Endothelial cell of umbilical vein (primary cell): ENCODE data around the gene CACNB4. TPM values are rescaled to one million over a fixed set of nuclear protein-coding genes. Genes with fewer than 3 reads are reported as not detected.
"Not testable (repeated sequence)": the region's sequence is repeated elsewhere in the genome, so short reads cannot be mapped to it uniquely, and the experiment has no call there.

Experiments
- BruUV-seq: library from RNA; stranded (reverse); fragments of 400-500 nt; replicated peaks from 2 replicates; lab custom pipeline; 2021; lab: Mats Ljungman, UMichigan
- CTCF ChIA-PET: fragments of 300-600, 350-600 bp; sonication (Branson Sonifier 250); formaldehyde crosslinking; loops from one replicate; lab custom pipeline; 2021; ENCODE audit warnings: antibody characterized with exemption, inconsistent platforms; lab: Charles Lee
- POLR2A ChIA-PET: fragments of 300-600, 350-600 bp; sonication (Branson Sonifier 250); formaldehyde crosslinking; loops from one replicate; lab custom pipeline; 2021; ENCODE audit warnings: antibody characterized with exemption, inconsistent platforms; lab: Charles Lee
- DNase-seq: peaks from one replicate; pipeline ENCODE4 v3.0.0-alpha.2; 2011; ENCODE audit warnings: low read depth, low spot score
- FAIRE-seq: peaks from 2 replicates; lab custom pipeline; 2011; peaks lifted over from hg19 to GRCh38; lab: Jason Lieb, UNC
- H2AFZ ChIP-seq: 2 replicates; pipeline ENCODE4 v1.6.0; 2012; ENCODE audit warnings: low read depth, low read length, control low read depth, inconsistent platforms
- H3K27ac ChIP-seq: 2 replicates; pipeline ENCODE4 v1.5.1; 2011; ENCODE audit warnings: low read depth, mild to moderate bottlenecking, control low read depth, low read length, moderate library complexity; ENCODE audit not compliant: insufficient read depth
- H3K27me3 ChIP-seq, 2 experiments: 2 replicates each; pipeline versions ENCODE4 v1.6.0 to v1.6.1; 2011; ENCODE audit warnings: low read length in 2 of 2, mixed read lengths in 1 of 2; ENCODE audit not compliant: control insufficient read depth in 2 of 2, insufficient read depth in 2 of 2
- H3K36me3 ChIP-seq, 2 experiments: 2 replicates in 1 of 2; 3 replicates in 1 of 2; pipeline ENCODE4 v1.5.1; 2011; ENCODE audit warnings: low read length in 2 of 2, mild to moderate bottlenecking in 1 of 2, moderate library complexity in 1 of 2; ENCODE audit not compliant: control insufficient read depth in 2 of 2, insufficient read depth in 2 of 2; ENCODE audit errors: extremely low read depth in 1 of 2
- H3K4me1 ChIP-seq: 3 replicates; pipeline ENCODE4 v1.5.1; 2011; ENCODE audit warnings: mild to moderate bottlenecking, low read length; ENCODE audit not compliant: control insufficient read depth, insufficient read depth; ENCODE audit errors: extremely low read depth
- H3K4me2 ChIP-seq: 2 replicates; pipeline ENCODE4 v1.6.1; 2011; ENCODE audit warnings: low read length, control low read depth, mixed read lengths; ENCODE audit not compliant: insufficient read depth
- H3K4me3 ChIP-seq, 3 experiments: fragments of 200-600 bp in 1 of 3; sonication (generic), shearing (Covaris generic) in 1 of 3; replicated peaks in 1 of 3; 2 replicates each; pipeline ENCODE4 v1.5.1; 2011 to 2016; ENCODE audit warnings: control low read depth in 3 of 3, low read length in 3 of 3, mild to moderate bottlenecking in 2 of 3, inconsistent platforms in 1 of 3, low read depth in 1 of 3, moderate library complexity in 1 of 3; ENCODE audit not compliant: insufficient read depth in 1 of 3
- H3K79me2 ChIP-seq: 2 replicates; pipeline ENCODE4 v1.6.0; 2012; ENCODE audit warnings: low read length, inconsistent platforms; ENCODE audit not compliant: control insufficient read depth, insufficient read depth
- H3K9ac ChIP-seq: replicated peaks from 2 replicates; pipeline ENCODE3; 2011; ENCODE audit warnings: low read length, control low read depth; ENCODE audit not compliant: insufficient read depth; ENCODE audit errors: extremely low read depth
- H3K9me1 ChIP-seq: replicated peaks from 3 replicates; pipeline ENCODE4 v1.6.0; 2011; ENCODE audit warnings: mild to moderate bottlenecking, low read length; ENCODE audit not compliant: control insufficient read depth, insufficient read depth; ENCODE audit errors: extremely low read depth
- H3K9me3 ChIP-seq: replicated peaks from 2 replicates; pipeline ENCODE4 v1.5.1; 2012; ENCODE audit warnings: low read length, inconsistent platforms; ENCODE audit not compliant: control insufficient read depth, insufficient read depth
- H4K20me1 ChIP-seq: replicated peaks from 2 replicates; pipeline ENCODE3; 2011; ENCODE audit warnings: mild to moderate bottlenecking, low read length; ENCODE audit not compliant: control insufficient read depth, insufficient read depth; ENCODE audit errors: extremely low read depth
- EZH2 ChIP-seq: IDR thresholded peaks from 2 replicates; pipeline ENCODE4 v1.6.1; 2012; ENCODE audit warnings: borderline replicate concordance, low read depth, mild to moderate bottlenecking, moderate library complexity, low read length, inconsistent platforms; ENCODE audit not compliant: severe bottlenecking
- FOS ChIP-seq: IDR thresholded peaks from 2 replicates; pipeline ENCODE4 v1.6.1; 2011; ENCODE audit warnings: mild to moderate bottlenecking, low read length, moderate library complexity, borderline replicate concordance; ENCODE audit not compliant: insufficient read depth
- GATA2 ChIP-seq: IDR thresholded peaks from 2 replicates; pipeline ENCODE4 v1.7.0; 2011; ENCODE audit warnings: low read depth, mild to moderate bottlenecking, moderate library complexity, mixed read lengths, low read length; ENCODE audit not compliant: insufficient read length, insufficient read depth
- JUN ChIP-seq: IDR thresholded peaks from 2 replicates; pipeline ENCODE4 v1.6.1; 2011; ENCODE audit warnings: borderline replicate concordance, low read depth; ENCODE audit not compliant: insufficient read length, insufficient read depth
- MYC ChIP-seq: IDR thresholded peaks from one replicate; pipeline ENCODE4 v1.6.1; 2011; ENCODE audit warnings: mild to moderate bottlenecking, low read depth, low read length
- POLR2A ChIP-seq: IDR thresholded peaks from 2 replicates; pipeline ENCODE4 v1.6.1; 2012; ENCODE audit warnings: low read depth, mild to moderate bottlenecking, control low read depth, low read length
- POLR2AphosphoS5 ChIP-seq: IDR thresholded peaks from 2 replicates; pipeline ENCODE4 v1.6.1; 2012; ENCODE audit warnings: low read depth, mild to moderate bottlenecking, control low read depth, low read length, moderate library complexity; ENCODE audit not compliant: insufficient read depth
- dilution Hi-C: fragments of 300-500 bp; cut with MboI; formaldehyde crosslinking; loops from one replicate; pipeline ENCODE4 v1.15.0; 2019; ENCODE audit warnings: low sequenced_read_pairs; ENCODE audit not compliant: extremely low pct_ligation_motif_present
- intact Hi-C: fragments of 100-400 bp; cut with micrococcal nuclease; formaldehyde crosslinking; loops from one replicate; pipeline ENCODE4 v1.10.0; 2022
- polyA plus RNA-seq, 4 experiments: library from polyadenylated mRNA; depleted of rRNA in 3 of 4; stranded (reverse) in 3 of 4; unstranded in 1 of 4; fragments of >200 nt; gene quantifications; 2 replicates each; pipeline versions ENCODE4 v1.2.1 to v1.2.3, GENCODE V29; 2011 to 2012; ENCODE audit warnings: missing spikeins in 1 of 4
- total RNA-seq: library from RNA; stranded (reverse); gene quantifications from 2 replicates; pipeline ENCODE4 v1.2.3, GENCODE V29; 2021
- TF ChIP-seq, protein P1 (sequence below): IDR thresholded peaks from 2 replicates; pipeline ENCODE4 v1.6.1; 2011; ENCODE audit not compliant: insufficient read depth, insufficient read length
- TF ChIP-seq, protein P2 (sequence below), 2 donors: IDR thresholded peaks; 1 replicate in 1 of 2; 2 replicates in 1 of 2; pipeline ENCODE4 v1.5.1; 2011; ENCODE audit warnings: low read length in 2 of 2, mild to moderate bottlenecking in 2 of 2, moderate library complexity in 2 of 2, control low read depth in 1 of 2, inconsistent platforms in 1 of 2, low read depth in 1 of 2; ENCODE audit not compliant: insufficient read depth in 1 of 2; ENCODE audit errors: extremely low read depth in 1 of 2

The CACNB4 gene
- total and polyA plus RNA-seq, 2 donors (not counting 3 experiments of a cell fraction or from before 2014, with no cell fraction given), result 0.23 to 0.58 TPM

DNA sequence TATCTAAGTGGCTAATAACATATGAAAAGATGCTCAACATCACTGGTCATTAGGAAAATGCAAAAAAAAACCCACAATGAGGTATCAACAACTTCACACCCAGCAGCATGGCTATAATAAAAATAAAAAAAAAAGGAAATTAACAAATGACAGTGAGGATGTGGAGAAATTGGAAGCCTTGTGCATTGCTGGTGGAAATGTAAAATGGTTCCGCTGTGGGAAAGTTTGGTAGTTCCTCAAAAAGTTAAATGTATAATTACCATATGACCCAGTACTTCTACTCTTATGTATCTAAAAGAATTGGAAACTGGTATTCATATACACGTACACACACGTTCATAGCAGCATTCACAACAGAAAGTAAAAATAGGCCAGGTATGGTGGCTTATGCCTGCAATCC lies 15.5 kb upstream of the CACNB4 start:
- ChIA-PET CTCF (no interaction called here), POLR2A (no interaction called here)
- intact Hi-C loops, result no loop called here

DNA sequence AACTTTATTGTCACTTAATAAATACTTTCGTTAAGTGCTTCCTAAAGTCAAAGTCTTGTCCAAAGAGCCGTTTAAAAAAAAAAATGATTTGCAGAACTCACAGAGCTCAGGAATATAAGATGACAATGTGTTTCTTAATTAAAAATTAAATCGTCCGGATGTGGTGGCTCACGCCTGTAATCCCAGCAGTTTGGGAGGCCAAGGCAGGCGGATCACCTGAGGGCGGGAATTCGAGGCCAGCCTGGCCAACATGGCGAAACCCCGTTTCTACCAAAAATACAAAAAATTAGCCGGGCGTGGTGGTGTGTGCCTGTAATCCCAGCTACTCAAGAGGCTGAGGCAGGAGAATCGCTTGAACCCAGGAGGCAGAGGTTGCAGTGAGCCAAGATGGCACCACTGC lies 8.3 kb upstream of the CACNB4 start:
- H2AFZ ChIP-seq, BruUV-seq, H3K4me2 ChIP-seq, H3K9ac ChIP-seq, POLR2A ChIA-PET, DNase-seq, H3K9me3 ChIP-seq, H3K9me1 ChIP-seq, FAIRE-seq, H3K79me2 ChIP-seq, intact Hi-C loops, H4K20me1 ChIP-seq, H3K4me1 ChIP-seq, H3K36me3 ChIP-seq, H3K27ac ChIP-seq, H3K27me3 ChIP-seq, dilution Hi-C loops, H3K4me3 ChIP-seq: not testable (repeated sequence)
- CTCF ChIA-PET, result interaction anchor here (0.6 to 1.0 kb wide), 2 partner anchors 9 to 21 kb away, joined by 3 read pairs; no protein-coding TSS in a partner anchor

More for the DNA sequence above, 15.5 kb upstream of the CACNB4 start:
- H3K4me2 ChIP-seq, result no peak overlapping the region
- no peak for TF ChIP-seq JUN
- TF ChIP-seq EZH2, result no peak
- TF ChIP-seq POLR2A, result no peak
- TF ChIP-seq, protein P1, sequence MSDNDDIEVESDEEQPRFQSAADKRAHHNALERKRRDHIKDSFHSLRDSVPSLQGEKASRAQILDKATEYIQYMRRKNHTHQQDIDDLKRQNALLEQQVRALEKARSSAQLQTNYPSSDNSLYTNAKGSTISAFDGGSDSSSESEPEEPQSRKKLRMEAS, result no peak
- no peak for TF ChIP-seq FOS
- TF ChIP-seq POLR2AphosphoS5, result no peak
- TF ChIP-seq, protein P2, sequence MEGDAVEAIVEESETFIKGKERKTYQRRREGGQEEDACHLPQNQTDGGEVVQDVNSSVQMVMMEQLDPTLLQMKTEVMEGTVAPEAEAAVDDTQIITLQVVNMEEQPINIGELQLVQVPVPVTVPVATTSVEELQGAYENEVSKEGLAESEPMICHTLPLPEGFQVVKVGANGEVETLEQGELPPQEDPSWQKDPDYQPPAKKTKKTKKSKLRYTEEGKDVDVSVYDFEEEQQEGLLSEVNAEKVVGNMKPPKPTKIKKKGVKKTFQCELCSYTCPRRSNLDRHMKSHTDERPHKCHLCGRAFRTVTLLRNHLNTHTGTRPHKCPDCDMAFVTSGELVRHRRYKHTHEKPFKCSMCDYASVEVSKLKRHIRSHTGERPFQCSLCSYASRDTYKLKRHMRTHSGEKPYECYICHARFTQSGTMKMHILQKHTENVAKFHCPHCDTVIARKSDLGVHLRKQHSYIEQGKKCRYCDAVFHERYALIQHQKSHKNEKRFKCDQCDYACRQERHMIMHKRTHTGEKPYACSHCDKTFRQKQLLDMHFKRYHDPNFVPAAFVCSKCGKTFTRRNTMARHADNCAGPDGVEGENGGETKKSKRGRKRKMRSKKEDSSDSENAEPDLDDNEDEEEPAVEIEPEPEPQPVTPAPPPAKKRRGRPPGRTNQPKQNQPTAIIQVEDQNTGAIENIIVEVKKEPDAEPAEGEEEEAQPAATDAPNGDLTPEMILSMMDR (IDR thresholded peaks at IDR 0.05; ENCODE audit: extremely low read depth in 1 of 2, insufficient read depth in 1 of 2, low read depth in 1 of 2, low read length in 2 of 2), result no peak
- no peak for TF ChIP-seq GATA2
- TF ChIP-seq MYC, result no peak
- no peaks in the 10 kb centered on the region for H3K4me1 ChIP-seq
- no peak overlapping the region for H3K9ac ChIP-seq
- FAIRE-seq (no peak), DNase-seq (no peak)
- no peaks in the 10 kb centered on the region for H3K79me2 ChIP-seq
- H3K36me3 ChIP-seq, result no peaks in the 10 kb centered on the region
- no peak overlapping the region for H3K27ac ChIP-seq
- BruUV-seq, result no TSS peak
- dilution Hi-C loops, result no loop called here
- H3K27me3 ChIP-seq, result no peaks in the 10 kb centered on the region
- no peak overlapping the region for H3K4me3 ChIP-seq
- H4K20me1 ChIP-seq, result no peaks in the 10 kb centered on the region
- H2AFZ ChIP-seq, result no peak overlapping the region
- H3K9me3 ChIP-seq, result no peaks in the 10 kb centered on the region
- no peaks in the 10 kb centered on the region for H3K9me1 ChIP-seq
